HepG2 (cell line): ENCODE data around the gene KCND3. TPM values are rescaled to one million over a fixed set of nuclear protein-coding genes. Genes with fewer than 3 reads are reported as not detected.

Source experiments
- AHDC1 ChIP-seq: sonication (generic); formaldehyde crosslinking; IDR thresholded peaks from 2 replicates; pipeline ENCODE4 v1.5.1; 2020; ENCODE audit warnings: mild to moderate bottlenecking, missing genetic modification reagents, borderline replicate concordance
- CBX2 ChIP-seq, 2 experiments: fragments of 200-600 bp in 1 of 2; sonication (generic); formaldehyde crosslinking in 1 of 2; IDR thresholded peaks; 2 replicates each; pipeline versions ENCODE4 v1.7.0 to v1.8.1; 2018 to 2022; ENCODE audit warnings: low read depth in 2 of 2, low read length in 1 of 2, mild to moderate bottlenecking in 1 of 2, missing genetic modification reagents in 1 of 2
- E2F5 ChIP-seq: sonication (generic); formaldehyde crosslinking; conservative IDR thresholded peaks from 2 replicates; pipeline ENCODE4 v1.4.0; 2020; ENCODE audit warnings: missing genetic modification reagents
- FUBP1 ChIP-seq: sonication (generic); formaldehyde crosslinking; IDR thresholded peaks from 2 replicates; pipeline ENCODE4 v1.5.1; 2020; ENCODE audit warnings: missing genetic modification reagents, mild to moderate bottlenecking, borderline replicate concordance
- HIVEP1 ChIP-seq: sonication (generic); formaldehyde crosslinking; IDR thresholded peaks from 2 replicates; pipeline ENCODE4 v1.4.0; 2020; ENCODE audit warnings: mild to moderate bottlenecking, missing genetic modification reagents
- NFE2L2 ChIP-seq: fragments of 150-350 bp; IDR thresholded peaks from 2 replicates; pipeline ENCODE4 v1.6.1; 2014; ENCODE audit warnings: low read length
- NR2C2 ChIP-seq: sonication (generic); formaldehyde crosslinking; IDR thresholded peaks from 2 replicates; pipeline ENCODE4 v1.4.0; 2020; ENCODE audit warnings: missing genetic modification reagents, mild to moderate bottlenecking, moderate library complexity, borderline replicate concordance
- RBM22 ChIP-seq: fragments of 200-400 bp; formaldehyde crosslinking; optimal IDR thresholded peaks from 2 replicates; pipeline ENCODE3; 2017; ENCODE audit warnings: mild to moderate bottlenecking, low read length, moderate library complexity
- RORA ChIP-seq: sonication (generic); formaldehyde crosslinking; IDR thresholded peaks from 2 replicates; pipeline ENCODE4 v1.5.0; 2020; ENCODE audit warnings: mild to moderate bottlenecking, missing genetic modification reagents, moderate library complexity
- TP53 ChIP-seq: sonication (generic); formaldehyde crosslinking; conservative IDR thresholded peaks from 2 replicates; pipeline ENCODE4 v1.4.0; 2020; ENCODE audit warnings: missing genetic modification reagents
- YEATS2 ChIP-seq: sonication (generic); formaldehyde crosslinking; IDR thresholded peaks from 2 replicates; pipeline ENCODE4 v1.4.0; 2020; ENCODE audit warnings: missing genetic modification reagents, borderline replicate concordance
- ZBTB25 ChIP-seq: IDR thresholded peaks from 2 replicates; pipeline ENCODE4 v1.6.1; 2018; ENCODE audit warnings: missing genetic modification reagents
- ZMYM4 ChIP-seq: sonication (generic); formaldehyde crosslinking; IDR thresholded peaks from 2 replicates; pipeline ENCODE4 v1.8.1; 2023; ENCODE audit warnings: mild to moderate bottlenecking, missing genetic modification reagents
- ZNF674 ChIP-seq: sonication (generic); formaldehyde crosslinking; IDR thresholded peaks from 2 replicates; pipeline ENCODE4 v1.5.0; 2020; ENCODE audit warnings: low read depth, mild to moderate bottlenecking, missing genetic modification reagents
- ZNF768 ChIP-seq: sonication (generic); formaldehyde crosslinking; IDR thresholded peaks from 2 replicates; pipeline ENCODE4 v1.4.0; 2020; ENCODE audit warnings: missing genetic modification reagents
- ZNF773 ChIP-seq: sonication (generic); formaldehyde crosslinking; IDR thresholded peaks from 2 replicates; pipeline ENCODE4 v1.4.0; 2020; ENCODE audit warnings: missing genetic modification reagents, borderline replicate concordance
- ZNF839 ChIP-seq: sonication (generic); formaldehyde crosslinking; IDR thresholded peaks from 2 replicates; pipeline ENCODE4 v1.4.0; 2020; ENCODE audit warnings: missing genetic modification reagents, mild to moderate bottlenecking, borderline replicate concordance
- ZSCAN21 ChIP-seq: sonication (generic); formaldehyde crosslinking; IDR thresholded peaks from 2 replicates; pipeline ENCODE4 v1.8.0; 2022; ENCODE audit warnings: mild to moderate bottlenecking, missing genetic modification reagents, moderate library complexity, borderline replicate concordance
- polyA plus RNA-seq, 8 experiments: library from polyadenylated mRNA; depleted of rRNA in 3 of 8; stranded (reverse) in 7 of 8; unstranded in 1 of 8; fragments of >200 nt; fragmentation: Illumina TruSeq in 4 of 8; extraction: Trizol in 4 of 8; gene quantifications; 2 replicates each; pipeline versions ENCODE4 v1.2.1 to v1.2.3, GENCODE V29; 2011 to 2016; ENCODE audit warnings: low read depth in 4 of 8, missing spikeins in 1 of 8, mixed read lengths in 1 of 8; ENCODE audit not compliant: insufficient read depth in 1 of 8
- total RNA-seq, 5 experiments: library from RNA; depleted of rRNA; stranded (reverse); fragments of >200 nt; fragmentation: Illumina TruSeq; extraction: Trizol; gene quantifications; 2 replicates each; pipeline ENCODE4 v1.2.3, GENCODE V29; 2016; ENCODE audit warnings: low read depth in 1 of 5

The KCND3 gene
- total and polyA plus RNA-seq, 2 of the 13 experiments (the other 11 are each of a cell fraction or from before 2014, with no cell fraction given), result 0.04 TPM; not detected in 1

- TF ChIP-seq TP53 (no peak), FUBP1 (CRISPR knock-in tag) (no peak), ZSCAN21 (peak; percentile 83), NFE2L2 (no peak), ZNF768 (CRISPR knock-in tag) (peak; percentile 35; the same call in 1 of the 2 replicates), AHDC1 (CRISPR knock-in tag) (peak; percentile 57; the same call in 1 of the 2 replicates), ZNF773 (CRISPR knock-in tag) (0 out of 2 replicates have a peak, but pooled peaks have one; percentile 63), HIVEP1 (CRISPR knock-in tag) (0 out of 2 replicates have a peak, but pooled peaks have one; percentile 17), CBX2 (IDR thresholded peaks at IDR 0.05; ENCODE audit: low read depth, low read length) (no peak), CBX2 (CRISPR knock-in tag; IDR thresholded peaks at IDR 0.05; ENCODE audit: low read depth) (no peak), ZNF839 (CRISPR knock-in tag) (0 out of 2 replicates have a peak, but pooled peaks have one; percentile 35), NR2C2 (CRISPR knock-in tag) (peak; percentile 81), YEATS2 (peak; percentile 96), E2F5 (peak; percentile 96), ZNF674 (CRISPR knock-in tag) (peak; percentile 74; the same call in 1 of the 2 replicates), ZMYM4 (CRISPR knock-in tag) (peak; percentile 92), RBM22 (no peak), RORA (CRISPR knock-in tag) (no peak), ZBTB25 (peak; percentile 74; the same call in 1 of the 2 replicates)
Measured at GRCh38 chr1:111755331-111756123, 233.9 kb downstream of the KCND3 start, which contains the start of gene DDX20 (continued).
